ENCODE results near the gene HCRTR1. TPM values are rescaled to one million over a fixed set of nuclear protein-coding genes. Genes with fewer than 3 reads are reported as not detected.

The HCRTR1 gene
- total RNA-seq, 3 donors from 2014 or later, result not detected

Other genes starting within 250 kb of the HCRTR1 start
- 1 to 10 TPM; 5.6 to 7.8 (median 7.1) TPM for gene FABP3, start 244.6 kb upstream of the HCRTR1 start, total RNA-seq
- gene SERINC2, start 204.5 kb upstream of the HCRTR1 start, total RNA-seq, result 100 to 1,000 TPM; 146 to 381 (median 225) TPM
- 100 to 1,000 TPM; 104 to 169 (median 148) TPM for gene TINAGL1, start 41.2 kb upstream of the HCRTR1 start, total RNA-seq
- 10 to 100 TPM; 47.5 to 54.5 (median 52.9) TPM for gene PEF1, start 27.2 kb downstream of the HCRTR1 start, total RNA-seq
- 10 to 100 TPM; 11.2 to 62.9 (median 19.3) TPM for gene COL16A1, start 86.3 kb downstream of the HCRTR1 start, total RNA-seq
- 1 to 10 TPM in 1 of 3 donors, under 1 TPM in 2; 0.55 to 3.8 (median 0.65) TPM for gene ADGRB2, start 146.7 kb downstream of the HCRTR1 start, total RNA-seq
- under 1 TPM in 1 of 3 donors, not detected in 2; 0.99 TPM for gene SPOCD1, start 198.3 kb downstream of the HCRTR1 start, total RNA-seq